HG03469 (cell line): ENCODE results near the gene HOXA5.

Experiments used
- ATAC-seq: cut with Tn5 transposase; IDR thresholded peaks from one replicate; pipeline ENCODE4 v1.9.1; 2021; ENCODE audit warnings: mild to moderate bottlenecking, moderate library complexity, moderate number of reproducible peaks; ENCODE audit not compliant: unreplicated experiment

The HOXA5 gene

DNA sequence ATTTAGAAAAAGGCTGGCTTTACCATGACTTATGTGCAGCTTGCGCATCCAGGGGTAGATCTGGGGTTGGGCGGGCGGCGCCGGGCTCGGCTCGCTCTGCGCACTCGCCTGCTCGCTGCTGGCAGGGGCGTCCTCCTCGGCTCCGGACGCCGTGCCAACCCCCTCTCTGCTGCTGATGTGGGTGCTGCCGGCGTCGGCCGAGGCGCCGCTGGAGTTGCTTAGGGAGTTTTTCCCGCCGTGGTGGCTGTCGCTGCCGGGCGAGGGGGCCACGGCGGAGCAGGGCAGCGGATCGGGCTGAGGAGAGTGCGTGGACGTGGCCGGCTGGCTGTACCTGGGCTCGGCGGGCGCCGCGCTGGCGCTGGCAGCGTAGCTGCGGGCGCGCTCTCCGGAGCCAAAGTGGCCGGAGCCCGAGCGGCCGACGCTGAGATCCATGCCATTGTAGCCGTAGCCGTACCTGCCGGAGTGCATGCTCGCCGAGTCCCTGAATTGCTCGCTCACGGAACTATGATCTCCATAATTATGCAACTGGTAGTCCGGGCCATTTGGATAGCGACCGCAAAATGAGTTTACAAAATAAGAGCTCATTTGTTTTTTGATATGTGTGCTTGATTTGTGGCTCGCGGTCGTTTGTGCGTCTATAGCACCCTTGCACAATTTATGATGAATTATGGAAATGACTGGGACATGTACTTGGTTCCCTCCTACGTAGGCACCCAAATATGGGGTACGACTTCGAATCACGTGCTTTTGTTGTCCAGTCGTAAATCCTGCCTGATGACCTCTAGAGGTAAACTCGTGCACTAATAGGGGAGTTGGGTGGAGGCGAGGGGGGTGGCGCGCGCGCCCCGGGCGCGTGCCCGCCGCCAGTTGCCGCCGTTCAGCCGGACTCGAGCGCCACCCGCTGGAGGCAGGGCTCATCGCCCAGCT, at the start of gene HOXA5:
HOXA5 (minus strand) TSS at position 659 of the 927 bp plus-strand sequence; CDS start at position 585, 74 bp downstream.
- ATAC-seq = no peak

DNA sequence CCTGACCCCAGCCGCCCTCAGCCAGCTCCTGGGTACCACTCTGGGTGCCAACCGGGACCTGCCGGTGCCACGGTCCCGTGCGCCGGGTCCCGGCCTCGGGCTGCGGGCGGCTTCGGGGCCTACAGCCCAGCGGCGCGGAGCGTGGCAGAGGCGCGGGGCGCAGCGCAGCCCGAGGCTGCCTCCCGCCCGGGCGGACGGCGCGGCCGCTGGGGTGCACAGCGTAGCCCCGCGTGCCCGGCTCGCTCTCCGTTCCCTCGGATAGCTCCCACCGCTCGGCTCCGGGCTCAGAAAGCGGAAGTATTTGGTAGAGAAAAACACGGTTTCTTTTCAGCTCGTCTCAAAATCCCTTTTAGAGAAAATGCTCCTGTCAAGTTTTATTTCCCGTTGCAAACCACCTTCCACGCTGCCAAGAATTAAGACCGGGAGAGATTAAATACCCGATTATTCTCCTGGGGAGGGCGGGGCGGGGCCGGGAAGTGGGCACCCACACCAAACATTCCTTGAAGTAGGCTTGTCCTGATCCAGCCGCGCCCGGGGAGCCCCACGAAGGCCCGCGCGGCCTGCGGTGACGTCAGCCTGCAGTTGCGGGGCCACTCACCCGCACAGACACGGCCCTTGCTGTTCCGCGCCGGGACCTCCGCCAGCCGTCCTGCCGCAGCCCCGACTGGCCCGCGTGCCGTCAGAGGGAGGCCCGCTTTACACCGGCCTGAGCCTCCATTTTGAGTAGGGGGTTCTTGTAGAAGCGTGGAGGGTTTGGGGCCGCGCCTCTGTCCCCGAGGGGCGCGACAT, 49.3 kb upstream of the HOXA5 start:
- no peak for ATAC-seq

DNA sequence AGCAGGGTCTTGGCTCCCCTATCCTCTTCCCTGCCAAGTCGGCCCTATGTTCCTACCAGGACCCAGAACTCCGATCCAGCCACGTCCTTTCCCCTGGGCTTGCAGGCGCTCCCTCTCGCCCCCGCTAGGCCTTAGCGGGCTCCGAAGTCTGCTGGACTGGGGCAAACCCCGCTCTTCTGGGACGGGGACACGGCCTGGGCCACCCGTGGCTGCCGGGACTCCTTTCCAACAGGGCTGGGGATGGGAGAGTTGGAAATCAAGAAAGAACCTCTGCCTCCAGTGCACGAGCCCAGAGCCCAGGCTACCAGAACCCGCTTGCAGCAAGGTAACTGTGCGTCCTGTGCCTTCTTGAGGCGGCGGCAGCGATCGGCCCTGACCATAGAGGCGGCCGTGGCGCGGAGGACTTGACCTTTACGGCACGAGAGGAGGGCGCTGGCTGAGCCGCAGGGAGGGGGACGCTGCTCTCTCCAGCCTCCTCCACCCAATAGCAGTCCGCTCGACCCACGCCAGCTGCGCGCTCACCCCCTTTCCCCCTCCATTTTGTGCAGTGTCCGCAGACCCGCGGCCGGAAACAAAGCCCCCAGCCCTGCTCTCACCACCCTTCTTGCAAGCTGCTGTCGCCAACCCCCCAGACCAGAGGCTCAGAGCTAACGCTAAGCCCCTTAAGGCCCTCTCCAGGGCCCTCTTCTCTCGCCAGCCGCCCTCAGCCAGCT, 48.5 kb upstream of the HOXA5 start:
- ATAC-seq = no peak

DNA sequence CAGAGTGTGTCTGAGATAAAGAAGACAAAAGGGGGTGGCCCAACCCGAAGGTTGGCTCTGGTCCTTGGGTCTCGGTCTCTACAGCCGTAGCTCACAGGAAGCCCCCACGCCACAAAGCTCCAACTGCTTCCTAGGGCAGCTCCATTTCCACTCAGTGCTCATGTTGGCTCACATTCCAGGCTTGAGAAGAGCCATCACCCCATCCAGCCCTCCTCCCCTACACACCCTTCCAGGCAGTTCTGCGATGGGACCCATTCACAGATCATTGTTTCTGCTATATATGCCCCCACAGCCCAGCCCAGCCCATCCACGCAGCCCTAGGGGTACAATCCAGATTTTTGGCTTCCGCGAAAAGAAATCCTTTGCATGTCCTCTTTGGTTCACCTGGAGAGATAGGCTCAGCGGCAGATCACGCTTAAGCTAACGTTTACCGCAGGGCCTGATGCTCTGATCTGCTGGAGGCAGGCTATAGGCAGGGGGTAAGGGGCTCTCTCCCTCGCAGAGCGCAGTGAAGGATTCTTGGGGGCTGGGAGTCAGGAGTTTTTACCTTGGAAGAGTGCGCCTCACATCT, 47.8 kb upstream of the HOXA5 start:
- ATAC-seq = no peak

DNA sequence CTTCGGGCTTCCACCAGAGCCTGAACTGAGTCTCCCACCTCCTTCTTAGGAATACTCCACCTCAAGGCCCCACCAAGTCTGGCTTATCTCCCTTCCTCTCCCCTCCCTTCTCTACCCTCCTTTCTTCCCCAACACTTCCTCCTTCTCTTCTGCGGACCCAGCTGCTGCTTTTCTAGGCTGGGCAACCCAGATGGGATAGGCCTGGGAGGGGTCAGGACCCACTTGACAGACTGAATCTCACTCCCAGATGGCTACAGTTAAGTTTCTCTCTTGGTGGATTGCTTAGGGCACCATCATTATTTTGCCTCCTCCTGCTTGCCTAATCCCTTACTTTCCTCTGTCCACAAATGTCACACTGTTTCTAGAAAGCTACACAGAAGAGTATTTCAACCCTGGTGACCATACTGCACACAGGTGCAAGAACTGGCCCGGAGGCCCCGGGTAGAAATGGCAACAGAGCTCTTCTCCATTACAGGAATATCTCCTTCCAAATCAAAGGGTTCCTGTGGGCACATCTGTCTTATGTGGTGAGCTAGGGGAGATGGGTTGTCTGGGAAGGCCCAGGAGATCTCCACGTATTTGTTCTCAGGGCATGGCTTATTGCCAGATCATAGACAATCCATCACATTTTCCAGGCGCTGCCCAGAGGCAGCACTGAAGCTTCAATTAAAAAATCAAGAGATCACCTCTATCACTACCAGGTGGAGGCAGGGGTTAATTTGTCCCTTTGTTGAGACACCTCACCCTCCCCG, 46.7 kb upstream of the HOXA5 start:
- ATAC-seq = no peak

DNA sequence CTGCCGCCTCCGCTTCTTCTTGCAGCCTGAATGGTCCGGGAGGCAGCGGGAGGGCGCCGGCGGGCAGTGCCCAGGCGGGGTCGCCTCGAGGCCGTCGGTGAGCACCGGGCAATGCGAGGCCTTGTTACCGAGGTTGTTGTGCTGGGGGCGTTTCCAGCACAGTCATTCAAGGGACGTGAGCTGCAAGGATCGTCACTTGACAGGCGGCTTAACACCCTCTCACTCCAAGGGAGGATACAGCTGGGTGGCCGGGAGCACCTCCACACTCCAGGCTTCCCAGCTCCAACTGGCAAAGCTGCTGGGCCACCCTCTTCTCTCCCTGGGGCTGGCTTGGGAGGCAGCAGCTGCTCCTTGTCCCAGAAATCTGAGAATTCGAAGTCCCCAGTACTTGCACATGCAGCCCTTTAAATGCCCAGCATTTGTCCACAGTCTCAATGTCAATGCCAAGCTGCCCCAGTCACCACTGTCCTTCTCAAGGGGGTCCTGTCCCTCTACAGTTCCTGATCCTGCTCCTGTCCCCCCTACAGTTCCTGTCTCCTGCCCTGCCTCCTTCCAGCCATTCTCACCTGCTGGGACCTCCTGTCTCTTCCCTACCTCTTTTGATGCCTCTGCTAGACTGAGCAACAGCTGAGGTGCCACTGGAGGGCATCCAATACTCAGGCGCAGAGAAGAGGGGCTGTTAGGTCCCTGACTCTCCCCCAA, 46.0 kb upstream of the HOXA5 start:
- ATAC-seq = no peak

DNA sequence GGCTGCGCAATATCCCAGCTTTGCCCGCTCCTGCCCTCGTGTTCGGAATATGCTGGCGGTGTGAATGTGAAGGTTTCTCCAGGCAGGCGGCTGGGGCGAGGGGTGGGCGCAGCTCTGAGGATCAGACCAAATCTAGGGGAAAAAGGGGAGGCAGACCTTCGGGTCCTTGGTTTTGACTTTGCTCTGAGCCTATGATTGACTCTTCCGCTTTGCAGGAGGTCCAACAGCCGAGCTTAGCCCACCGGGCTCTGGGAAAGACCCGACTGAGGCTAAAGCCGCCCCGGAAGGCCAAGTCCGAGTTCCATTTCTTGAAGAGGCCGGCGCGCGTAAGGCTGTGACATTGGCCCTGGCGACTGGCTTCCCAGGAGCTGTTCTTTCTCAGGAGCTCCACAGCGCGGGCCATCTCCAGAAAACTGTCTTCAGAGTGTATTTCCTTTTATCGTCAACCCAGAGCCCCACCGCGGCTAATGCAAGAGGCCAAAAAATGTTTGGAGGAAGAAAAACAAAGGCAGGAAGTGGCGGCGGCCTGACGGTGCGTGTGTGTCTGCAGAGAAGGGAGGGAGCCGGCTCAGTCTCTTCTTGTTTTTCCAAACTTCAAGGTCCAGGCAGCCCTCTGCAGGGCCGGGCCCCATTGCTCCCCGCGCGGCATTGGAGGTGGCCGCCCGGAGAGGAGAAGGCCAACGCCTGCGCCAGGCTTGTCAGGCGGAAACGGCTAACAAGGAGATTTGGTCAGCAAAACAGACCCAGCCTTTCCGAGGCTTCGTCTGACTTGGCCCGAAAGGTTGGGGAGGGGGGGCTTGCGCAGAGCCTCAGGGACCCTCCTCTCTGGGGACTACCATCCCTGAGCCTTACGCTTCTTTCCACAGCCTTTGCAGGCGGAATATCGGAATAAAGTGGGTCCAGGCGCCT, 45.2 kb upstream of the HOXA5 start:
- no peak for ATAC-seq

DNA sequence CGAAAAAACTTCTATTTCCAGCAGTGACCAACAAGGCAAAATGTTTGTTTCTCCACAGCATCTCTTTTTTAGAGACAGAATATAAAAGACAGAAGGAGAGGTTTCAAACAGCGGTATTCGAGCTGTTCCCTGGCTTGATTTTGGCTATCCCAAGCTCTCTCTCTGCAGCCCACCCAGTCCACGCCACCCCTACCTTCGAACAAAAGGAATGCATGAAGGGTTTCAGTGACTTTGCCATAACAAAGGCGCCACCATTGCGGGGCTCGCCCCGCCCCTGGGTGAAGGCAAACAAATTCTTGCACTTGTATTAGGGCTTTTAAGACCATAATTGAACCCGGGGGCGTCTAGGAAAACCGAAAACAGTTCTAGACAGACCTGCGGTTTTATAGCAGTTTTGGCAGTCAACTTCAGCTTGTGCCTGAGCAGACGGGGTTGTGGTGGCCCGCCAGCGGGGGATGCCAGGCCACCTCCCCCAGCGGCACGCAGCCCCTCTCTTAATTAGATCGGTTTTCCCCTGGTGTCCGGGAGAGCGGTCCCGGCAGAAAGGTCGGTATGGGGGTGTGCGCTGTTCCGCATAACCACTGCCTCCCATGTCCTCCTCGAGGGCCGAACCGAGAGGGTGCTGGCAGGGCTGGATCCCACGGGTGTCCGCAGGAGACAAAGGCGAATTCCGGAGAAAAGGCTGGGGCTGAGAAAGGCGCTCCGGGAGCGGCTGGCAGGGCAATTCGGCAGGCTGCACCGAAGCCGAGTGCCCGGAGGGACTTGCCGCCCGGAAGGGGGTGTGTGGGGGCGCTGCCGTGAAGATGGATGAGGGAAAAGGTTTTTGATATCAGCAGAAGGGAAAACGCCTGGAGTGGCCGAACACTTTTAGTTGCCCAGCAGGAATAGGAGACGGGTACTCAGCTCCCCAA, 44.2 kb upstream of the HOXA5 start:
- ATAC-seq = no peak

DNA sequence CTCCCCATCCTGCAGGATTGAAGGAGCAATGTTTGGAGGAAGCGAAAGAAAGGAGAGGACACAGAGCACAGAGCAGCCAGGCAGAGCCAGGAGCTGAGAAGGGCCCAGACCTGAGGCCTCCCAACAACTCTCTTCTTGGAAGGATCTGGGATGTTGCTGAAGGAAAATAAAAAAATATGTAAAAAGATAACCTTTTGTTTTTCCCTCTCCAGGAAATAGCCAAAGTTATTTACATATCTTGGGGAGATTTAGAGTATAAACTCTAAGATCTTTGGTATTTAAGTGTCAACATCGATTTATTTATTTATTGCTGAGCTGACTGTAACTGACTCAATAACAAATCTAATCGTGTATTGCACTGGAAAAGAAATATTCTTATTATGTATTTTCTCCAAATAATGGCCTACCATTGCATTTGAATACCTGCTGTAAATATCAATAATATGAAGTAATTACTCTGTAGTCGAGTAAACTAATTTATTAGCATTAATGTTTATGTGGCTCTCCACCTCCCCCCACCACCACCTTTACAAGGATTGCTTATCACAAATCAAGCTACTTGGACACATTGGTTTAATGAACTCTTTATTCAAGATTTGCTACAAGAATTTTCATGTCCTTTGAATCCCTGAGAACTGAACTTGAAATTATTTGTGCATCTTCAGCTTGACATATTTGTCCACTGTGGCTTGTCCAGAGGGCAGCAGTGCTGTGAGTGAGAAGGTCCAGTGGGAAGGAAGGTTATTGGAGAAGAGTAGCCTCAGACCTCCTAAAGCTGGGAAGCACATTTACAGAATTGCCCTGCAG, 43.4 kb upstream of the HOXA5 start:
- no peak for ATAC-seq

DNA sequence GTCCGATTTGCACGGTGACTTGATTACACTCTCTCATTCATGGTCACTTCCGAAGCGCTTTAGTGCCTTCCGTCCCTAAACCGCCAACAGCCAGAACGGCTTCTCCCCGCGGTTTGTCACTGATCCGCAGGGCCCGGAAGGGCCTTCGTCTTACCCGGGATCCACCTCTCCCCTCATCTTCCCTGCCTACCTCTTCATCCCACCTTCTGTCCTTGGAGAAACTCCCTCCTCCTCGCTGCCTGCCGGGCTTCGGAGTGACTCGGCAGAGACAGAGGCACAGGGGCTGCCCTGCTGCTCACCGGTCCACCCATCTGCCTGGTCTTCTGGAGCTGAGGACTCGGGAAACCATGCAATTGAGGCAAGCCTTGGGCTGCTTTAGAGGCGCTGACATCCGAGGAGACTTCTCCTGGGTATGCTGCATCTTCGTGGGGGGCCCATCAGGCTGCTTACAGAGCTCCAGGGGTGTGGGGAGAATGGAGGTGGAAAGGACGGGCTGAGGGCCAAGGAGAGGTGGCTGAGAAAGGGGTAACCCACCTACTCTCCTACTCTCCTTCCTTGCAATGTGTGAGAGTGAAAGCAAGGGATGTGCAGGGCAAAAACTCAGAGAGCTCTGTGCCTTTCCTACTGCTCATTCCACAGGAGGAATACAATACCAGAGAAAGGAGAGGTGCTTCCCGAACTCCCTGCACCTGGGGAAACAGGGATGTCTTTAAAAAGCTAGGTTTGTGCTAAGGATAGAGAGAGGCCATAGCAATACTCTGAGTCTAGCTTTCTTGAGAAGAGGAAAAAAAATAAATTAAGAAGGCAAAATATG, 42.6 kb upstream of the HOXA5 start:
- no peak for ATAC-seq

DNA sequence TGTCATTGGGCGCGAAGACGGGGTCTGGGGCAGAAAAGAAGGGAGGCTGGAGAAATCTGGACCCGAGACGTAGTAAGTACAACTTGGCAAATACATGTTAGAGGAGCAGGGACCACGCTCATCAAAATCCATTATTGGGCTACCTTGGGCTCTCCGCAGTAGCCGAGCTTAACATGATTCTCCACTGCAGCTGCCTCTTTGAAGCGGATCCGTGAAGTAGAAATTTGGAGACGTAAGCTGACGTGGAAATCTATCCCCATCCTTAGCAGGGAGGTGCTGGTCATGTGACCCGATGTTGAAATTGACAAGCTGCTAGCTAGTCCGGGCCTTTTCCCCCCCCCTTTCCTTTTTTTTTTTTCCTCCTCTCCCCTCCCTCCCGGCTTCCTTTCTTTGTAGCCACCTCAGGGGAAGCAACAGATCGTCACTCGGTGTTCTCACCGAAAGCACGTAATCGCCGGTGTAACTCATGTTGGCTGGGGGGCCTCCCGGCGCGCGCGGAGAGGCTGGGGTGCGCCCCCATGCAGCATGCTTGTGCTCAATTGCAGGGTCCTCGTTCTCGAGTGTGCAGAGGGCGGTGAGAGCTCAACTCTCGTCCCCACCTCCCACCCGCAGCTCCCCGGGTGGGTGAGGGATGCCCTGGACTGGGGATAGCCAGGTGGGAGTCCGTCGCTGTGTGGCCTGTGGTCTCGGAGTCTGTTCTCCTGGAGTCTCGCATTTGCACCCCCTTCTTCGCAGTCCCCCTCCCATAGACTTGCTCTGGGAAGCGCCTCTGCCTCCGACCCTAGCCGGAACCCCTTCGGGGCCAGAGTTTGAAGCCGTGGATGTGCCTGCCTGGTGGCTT, 41.8 kb upstream of the HOXA5 start, which contains the start of gene HOXA11:
HOXA11 (minus strand) TSS at position 220 of the 841 bp plus-strand sequence; CDS start at position 132, 88 bp downstream.
- no peak for ATAC-seq

DNA sequence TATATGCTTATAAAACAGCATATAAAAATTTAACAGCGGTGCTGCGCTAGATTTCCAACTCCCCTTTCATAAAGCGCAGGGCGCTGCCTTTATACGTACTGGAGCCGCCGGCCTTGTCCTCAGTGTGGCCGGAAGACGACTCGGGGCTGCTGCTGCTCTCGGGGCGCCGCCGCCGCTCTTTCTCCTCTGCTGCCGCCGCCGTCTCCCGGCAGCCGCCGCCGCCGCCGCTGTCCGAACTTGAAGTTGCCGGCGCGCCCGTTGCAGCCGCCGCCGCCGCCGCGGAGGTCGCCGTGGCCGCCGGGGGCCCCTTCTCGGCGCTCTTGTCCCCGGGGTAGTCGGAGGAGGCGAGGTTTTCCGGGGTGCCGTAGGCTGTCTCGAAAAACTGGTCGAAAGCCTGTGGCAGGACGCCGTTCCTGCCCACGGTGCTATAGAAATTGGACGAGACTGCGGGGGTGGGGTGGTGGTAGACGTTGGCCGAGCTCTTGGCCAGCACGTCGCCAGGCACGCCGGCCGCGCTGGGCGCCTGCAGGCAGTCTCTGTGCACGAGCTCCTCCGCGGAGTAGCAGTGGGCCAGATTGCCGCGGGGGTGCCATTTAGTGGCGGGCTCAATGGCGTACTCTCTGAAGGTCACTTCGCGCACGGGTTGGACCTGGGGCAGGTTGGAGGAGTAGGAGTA, 41.0 kb upstream of the HOXA5 start:
- ATAC-seq = no peak

DNA sequence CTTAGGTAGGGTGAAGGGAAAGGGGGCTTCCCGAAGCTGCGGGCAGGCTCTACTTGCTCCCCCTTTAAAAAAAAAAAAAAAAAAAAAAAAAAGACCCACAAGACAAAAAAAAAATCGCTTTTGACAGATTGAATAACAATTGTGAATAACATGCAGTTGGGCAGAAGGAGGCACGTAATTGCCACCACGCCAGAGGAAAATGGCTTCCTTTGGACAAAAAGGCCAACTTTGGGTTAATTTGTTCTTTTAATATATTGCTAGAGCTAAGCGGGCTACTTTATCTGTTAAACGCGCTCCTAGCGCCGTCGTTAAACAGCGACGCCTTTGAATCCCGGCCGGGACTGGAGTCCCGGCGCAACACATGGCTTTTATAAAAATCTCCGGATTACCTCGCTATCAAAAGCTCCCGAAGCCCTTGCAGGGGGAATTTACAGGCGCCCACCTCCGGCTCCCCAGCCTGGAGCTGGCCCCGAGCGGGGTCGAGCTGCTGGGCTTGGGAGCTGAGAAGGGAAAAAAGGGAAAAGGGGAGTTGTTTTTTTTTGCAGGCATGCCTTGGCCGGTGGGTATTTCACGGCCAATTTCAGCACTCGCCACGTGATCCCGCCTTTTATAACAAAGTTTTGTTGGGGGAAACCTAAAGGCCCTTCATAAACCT, 40.3 kb upstream of the HOXA5 start:
- ATAC-seq = no peak
